ENCODE results near the gene QPRT.

- no peak for TF ChIP-seq CTCF (IDR thresholded peaks at IDR 0.05; ENCODE audit: low read length)
- no peak for TF ChIP-seq EZH2 (optimal IDR thresholded peaks at IDR 0.05; ENCODE audit: low read depth, low read length)
- TF ChIP-seq EZH2phosphoT487 (IDR thresholded peaks at IDR 0.05; ENCODE audit: low read length), result no peak
Measured at GRCh38 chr16:29726845-29727377, 47.9 kb downstream of the QPRT start.
